Testis (tissue), 3 donors: ENCODE results near the gene BPTF. TPM values are rescaled to one million over a fixed set of nuclear protein-coding genes. Genes with fewer than 3 reads are reported as not detected.
"Not testable (repeated sequence)": the region's sequence is repeated elsewhere in the genome, so short reads cannot be mapped to it uniquely, and the experiment has no call there.

Source experiments
- DNase-seq: peaks from one replicate; pipeline ENCODE4 v3.0.0-alpha.2; 2019
- H3K27ac ChIP-seq, 2 donors: fragments of 200-600 bp; sonication (generic); one replicate each; pipeline ENCODE4 v1.5.1; 2019
- H3K27me3 ChIP-seq: fragments of 200-600 bp; sonication (generic); one replicate; pipeline ENCODE4 v1.5.1; 2019
- H3K36me3 ChIP-seq: fragments of 200-600 bp; sonication (generic); one replicate; pipeline ENCODE4 v1.5.1; 2017; ENCODE audit warnings: low read depth; ENCODE audit errors: missing control alignments
- H3K4me1 ChIP-seq: fragments of 200-600 bp; sonication (generic); one replicate; pipeline ENCODE4 v1.5.1; 2019
- H3K4me3 ChIP-seq, 2 donors: fragments of 200-600 bp; sonication (generic); one replicate each; pipeline ENCODE4 v1.5.1; 2017 to 2019
- H3K9me3 ChIP-seq: fragments of 200-600 bp; sonication (generic); one replicate; pipeline ENCODE4 v1.5.1; 2017
- POLR2A ChIP-seq: fragments of 450-650 bp; IDR thresholded peaks from one replicate; pipeline ENCODE4 v1.6.1; 2017; ENCODE audit warnings: antibody characterized with exemption, mild to moderate bottlenecking, moderate library complexity
- WGBS, 2 donors: methylation state at CpG; one replicate each; pipeline ENCODE4 v1.1.5; 2018; 5-methylcytosine and 5-hydroxymethylcytosine counted together
- intact Hi-C: fragments of 100-400 bp; cut with DNase I; formaldehyde crosslinking; loops from one replicate; pipeline ENCODE4 v1.15.1; 2023; ENCODE audit warnings: low total_unique reads
- polyA plus RNA-seq: library from polyadenylated mRNA; stranded (reverse); fragments of 350-450 nt; fragmentation: Illumina TruSeq; extraction: RNeasy Lipid Tissue Mini Kit (QIAGEN cat#74804); gene quantifications from one replicate; pipeline ENCODE4 v1.2.3, GENCODE V29; 2014; ENCODE audit warnings: low read depth, low replicate concordance; ENCODE audit not compliant: insufficient read depth
- total RNA-seq, 2 donors: library from RNA; depleted of rRNA; stranded (reverse); fragments of >200 nt; gene quantifications; one replicate each; pipeline ENCODE4 v1.2.3, GENCODE V29; 2016
- TF ChIP-seq, protein P1 (sequence below), 3 experiments: fragments of 450-650 bp in 2 of 3; fragments of 200-600 bp in 1 of 3; sonication (generic) in 1 of 3; IDR thresholded peaks; one replicate each; pipeline ENCODE4 v1.5.1; 2016 to 2019; ENCODE audit warnings: antibody characterized with exemption in 3 of 3, mild to moderate bottlenecking in 2 of 3, moderate library complexity in 1 of 3

The BPTF gene
- total and polyA plus RNA-seq, 3 donors from 2014 or later, result 37.3 to 208 (median 198) TPM

DNA sequence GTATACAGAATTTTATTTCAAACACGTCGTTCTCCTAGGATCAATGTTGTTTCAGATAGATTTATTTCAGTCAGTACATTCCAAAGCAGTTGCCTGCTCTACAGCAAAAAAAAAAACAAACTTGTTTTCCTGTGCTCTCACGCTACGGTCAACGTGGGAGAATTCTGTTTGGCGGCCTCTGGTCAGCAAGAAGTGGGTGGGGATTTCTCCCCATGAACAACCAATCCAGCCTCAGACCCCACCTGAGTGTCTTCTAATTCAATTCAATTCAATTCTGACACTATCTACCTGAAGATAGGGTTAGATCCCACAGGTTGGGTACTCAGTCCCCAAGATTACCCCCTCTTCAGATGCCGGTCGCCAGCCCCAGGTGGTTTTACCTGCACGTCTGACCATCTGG is 148.9 kb downstream of the BPTF start:
- Histone ChIP-seq H3K4me3 (no peak overlapping the region), H3K9me3 (no peaks in the 10 kb centered on the region), H3K27me3 (no peaks in the 10 kb centered on the region), H3K36me3 (no peaks in the 10 kb centered on the region), H3K27ac (no peak overlapping the region), H3K4me1 (no peaks in the 10 kb centered on the region)
- 85 to 90% methylated on average over 9 of the region's 9 CpGs for WGBS, 2 donors
- TF ChIP-seq POLR2A, result no peak
- TF ChIP-seq, protein P1, sequence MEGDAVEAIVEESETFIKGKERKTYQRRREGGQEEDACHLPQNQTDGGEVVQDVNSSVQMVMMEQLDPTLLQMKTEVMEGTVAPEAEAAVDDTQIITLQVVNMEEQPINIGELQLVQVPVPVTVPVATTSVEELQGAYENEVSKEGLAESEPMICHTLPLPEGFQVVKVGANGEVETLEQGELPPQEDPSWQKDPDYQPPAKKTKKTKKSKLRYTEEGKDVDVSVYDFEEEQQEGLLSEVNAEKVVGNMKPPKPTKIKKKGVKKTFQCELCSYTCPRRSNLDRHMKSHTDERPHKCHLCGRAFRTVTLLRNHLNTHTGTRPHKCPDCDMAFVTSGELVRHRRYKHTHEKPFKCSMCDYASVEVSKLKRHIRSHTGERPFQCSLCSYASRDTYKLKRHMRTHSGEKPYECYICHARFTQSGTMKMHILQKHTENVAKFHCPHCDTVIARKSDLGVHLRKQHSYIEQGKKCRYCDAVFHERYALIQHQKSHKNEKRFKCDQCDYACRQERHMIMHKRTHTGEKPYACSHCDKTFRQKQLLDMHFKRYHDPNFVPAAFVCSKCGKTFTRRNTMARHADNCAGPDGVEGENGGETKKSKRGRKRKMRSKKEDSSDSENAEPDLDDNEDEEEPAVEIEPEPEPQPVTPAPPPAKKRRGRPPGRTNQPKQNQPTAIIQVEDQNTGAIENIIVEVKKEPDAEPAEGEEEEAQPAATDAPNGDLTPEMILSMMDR (IDR thresholded peaks at IDR 0.05), result no peak
- intact Hi-C loops, result no loop called here
- no peak for DNase-seq

DNA sequence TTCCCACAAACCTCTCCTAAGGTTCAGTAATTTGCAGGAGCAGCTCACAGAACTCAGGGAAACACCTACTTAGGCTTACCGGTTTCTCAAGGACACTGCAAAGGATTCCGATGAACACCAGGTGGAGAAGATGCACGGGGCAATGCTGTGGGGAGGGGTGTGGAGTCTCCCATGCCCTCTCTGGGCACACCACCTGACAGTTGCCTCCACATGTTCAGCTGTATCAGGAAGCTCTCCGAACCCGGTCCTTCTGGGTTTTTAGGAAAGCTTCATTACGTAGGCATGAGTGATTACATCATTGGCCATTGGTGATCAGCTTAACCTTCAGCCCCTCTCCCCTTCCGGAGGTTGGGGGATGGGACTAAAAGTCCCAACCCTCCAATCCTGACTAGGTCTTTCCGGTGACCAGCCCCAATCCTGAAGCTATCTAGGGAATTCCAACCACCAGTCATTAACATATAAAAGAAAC is 149.3 kb downstream of the BPTF start:
- Histone ChIP-seq H3K4me1 (no peaks in the 10 kb centered on the region), H3K27ac (no peak overlapping the region), H3K36me3 (no peaks in the 10 kb centered on the region), H3K4me3 (no peak overlapping the region), H3K9me3 (no peaks in the 10 kb centered on the region), H3K27me3 (no peaks in the 10 kb centered on the region)
- TF ChIP-seq POLR2A, result no peak
- TF ChIP-seq, protein P1 (IDR thresholded peaks at IDR 0.05), result no peak
- intact Hi-C loops, result no loop called here
- no peak for DNase-seq
- WGBS, 2 donors, result 60 to 70% methylated on average over 6 to 8 of the region's 8 CpGs

- H3K9me3 ChIP-seq, intact Hi-C loops, H3K36me3 ChIP-seq, H3K27me3 ChIP-seq, DNase-seq, H3K27ac ChIP-seq, H3K4me1 ChIP-seq, H3K4me3 ChIP-seq: not testable (repeated sequence)
- WGBS, 2 donors, result 92 to 94% methylated on average over 6 of the region's 6 CpGs
These were observed 151.0 kb downstream of the BPTF start for GRCh38 chr17:67976306-67976705.

- intact Hi-C loops, result no loop called here
- H3K4me3 ChIP-seq, result no peak overlapping the region
- no peak overlapping the region for H3K27ac ChIP-seq
- no peaks in the 10 kb centered on the region for H3K27me3 ChIP-seq
- no peak for DNase-seq
- no peaks in the 10 kb centered on the region for H3K9me3 ChIP-seq
- WGBS, 2 donors, result 81 to 93% methylated on average over 2 of the region's 2 CpGs
- TF ChIP-seq, protein P1 (IDR thresholded peaks at IDR 0.05), result no peak
- no peak for TF ChIP-seq POLR2A
- no peaks in the 10 kb centered on the region for H3K4me1 ChIP-seq
- no peaks in the 10 kb centered on the region for H3K36me3 ChIP-seq
These were observed 155.2 kb downstream of the BPTF start for GRCh38 chr17:67980456-67980855.

DNA sequence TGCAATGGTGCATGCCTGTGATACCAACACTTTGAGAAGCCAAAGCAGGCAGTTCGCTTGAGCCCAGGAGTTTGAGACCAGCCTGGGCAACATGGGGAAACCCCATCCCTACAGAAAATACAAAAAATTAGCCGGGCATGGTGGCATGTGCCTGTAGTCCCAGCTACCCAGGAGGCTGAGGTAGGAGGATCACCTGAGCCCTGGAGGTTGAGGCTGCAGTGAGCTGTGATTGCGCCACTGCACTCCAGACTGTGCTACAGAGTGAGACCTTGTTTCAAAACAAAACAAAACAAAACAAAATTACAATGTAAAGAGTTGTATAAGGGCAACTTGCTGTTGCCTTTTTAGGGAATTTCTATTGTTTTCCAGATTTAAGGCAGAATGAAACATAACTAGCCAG is 155.6 kb downstream of the BPTF start:
- H3K4me1 ChIP-seq, H3K27ac ChIP-seq, H3K36me3 ChIP-seq, DNase-seq, H3K4me3 ChIP-seq, H3K9me3 ChIP-seq, H3K27me3 ChIP-seq, intact Hi-C loops: not testable (repeated sequence)
- 51 to 55% methylated on average over 3 of the region's 3 CpGs for WGBS, 2 donors

GRCh38 chr17:67982034-67982640 is 156.8 kb downstream of the BPTF start:
- intact Hi-C loops, result no loop called here
- Histone ChIP-seq H3K27me3 (no peaks in the 10 kb centered on the region), H3K27ac (peak overlapping the region; percentile 32 to 59), H3K36me3 (no peaks in the 10 kb centered on the region), H3K9me3 (no peaks in the 10 kb centered on the region), H3K4me3 (no peak overlapping the region), H3K4me1 (no peaks in the 10 kb centered on the region)
- WGBS, 2 donors, result 45 to 62% methylated on average over 9 of the region's 9 CpGs
- no peak for DNase-seq
- TF ChIP-seq POLR2A, result no peak
- TF ChIP-seq, protein P1 (IDR thresholded peaks at IDR 0.05), result no peak
